Mammary microvascular endothelial cell (primary cell): ENCODE measurements around the gene DROSHA. TPM values are rescaled to one million over a fixed set of nuclear protein-coding genes. Genes with fewer than 3 reads are reported as not detected.

Source experiments
- total RNA-seq: library from RNA; depleted of rRNA; stranded (reverse); fragments of >200 nt; gene quantifications from 2 replicates; pipeline ENCODE4 v1.2.3, GENCODE V29; 2015

The DROSHA gene
- total RNA-seq: 33.4 and 41.1 TPM in 2 replicates

DNA sequence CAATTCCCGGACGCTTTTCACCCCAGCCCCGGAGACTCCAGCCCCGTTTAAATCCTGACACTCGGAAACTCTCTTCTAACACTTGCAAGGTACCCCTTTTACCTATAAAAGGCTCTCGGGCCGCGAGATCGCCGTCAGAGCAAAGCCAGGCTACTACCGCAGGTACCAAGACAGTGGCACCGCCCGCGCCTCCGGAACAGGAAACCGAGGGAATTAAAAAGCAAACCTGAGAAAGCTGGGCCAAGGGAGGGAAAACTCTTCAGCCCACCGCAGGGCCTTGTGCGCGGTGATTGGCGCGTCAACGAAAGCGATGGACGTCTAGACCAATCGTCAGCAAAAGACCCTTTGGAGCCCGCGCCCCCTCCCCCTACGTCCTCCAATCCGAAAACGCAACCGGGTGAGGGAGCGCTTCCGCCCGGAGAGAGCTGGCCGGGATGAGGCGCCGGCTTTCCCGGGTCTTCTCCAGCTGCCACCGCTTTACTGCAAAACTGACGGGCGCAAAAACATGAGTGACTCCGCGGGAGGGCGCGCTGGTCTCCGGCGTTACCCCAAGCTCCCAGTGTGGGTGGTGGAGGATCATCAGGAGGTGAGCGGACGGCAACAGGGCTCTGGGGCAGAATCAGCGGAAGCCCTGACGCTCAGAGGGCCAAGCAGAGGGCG is at the start of gene DROSHA, which contains the start of gene C5orf22:
Gene DROSHA (minus strand): TSS at position 206 of the 660 bp plus-strand sequence. CDS start 3,034 bp downstream, outside the sequence.
Gene C5orf22 (plus strand): TSS at position 414 of the 660 bp plus-strand sequence. CDS start 92 bp downstream, at position 506.

Other genes with a start within 250 kb of the DROSHA start
- 15.0 and 17.2 TPM in 2 replicates for gene C5orf22, start 208 bp upstream of the DROSHA start, total RNA-seq
- 3.9 and 4.5 TPM in 2 replicates for gene PDZD2, start 107.0 kb upstream of the DROSHA start, total RNA-seq